HG02571 (cell line): ENCODE results near the gene COX7A2.
A peak's percentile ranks its signal among the peaks of the same experiment; 100 is the strongest.

Source experiments
- ATAC-seq: cut with Tn5 transposase; IDR thresholded peaks from one replicate; pipeline ENCODE4 v1.9.1; 2021; ENCODE audit warnings: mild to moderate bottlenecking, moderate library complexity; ENCODE audit not compliant: unreplicated experiment

The COX7A2 gene

GRCh38 chr6:75268988-75269354 is 25.4 kb upstream of the COX7A2 start:
- no peak for ATAC-seq

- no peak for ATAC-seq
Measured at GRCh38 chr6:75268121-75268987, 24.8 kb upstream of the COX7A2 start.

GRCh38 chr6:75267461-75267860 is 23.9 kb upstream of the COX7A2 start:
- ATAC-seq, result no peak

- peak; percentile 61 for ATAC-seq
Measured at GRCh38 chr6:75266716-75267291, 23.2 kb upstream of the COX7A2 start.

- ATAC-seq, result no peak
Measured at GRCh38 chr6:75263401-75263750, 19.8 kb upstream of the COX7A2 start.

- no peak for ATAC-seq
Measured at GRCh38 chr6:75262716-75263400, 19.3 kb upstream of the COX7A2 start.

GRCh38 chr6:75261299-75261698 is 17.7 kb upstream of the COX7A2 start:
- ATAC-seq, result no peak

GRCh38 chr6:75257343-75258087 is 13.9 kb upstream of the COX7A2 start:
- ATAC-seq, result no peak

- no peak for ATAC-seq
Measured at GRCh38 chr6:75250552-75250951, 7.0 kb upstream of the COX7A2 start.

GRCh38 chr6:75249837-75250236 is 6.2 kb upstream of the COX7A2 start:
- ATAC-seq, result no peak

GRCh38 chr6:75246386-75246785 is 2.8 kb upstream of the COX7A2 start:
- ATAC-seq, result no peak

- no peak for ATAC-seq
Measured at GRCh38 chr6:75244063-75244584, 523 bp upstream of the COX7A2 start.

- ATAC-seq, result no peak
Measured at GRCh38 chr6:75236630-75237029, 7.0 kb downstream of the COX7A2 start.

GRCh38 chr6:75235271-75235670 is 8.3 kb downstream of the COX7A2 start:
- ATAC-seq, result no peak

GRCh38 chr6:75234126-75234865 is 9.3 kb downstream of the COX7A2 start:
- ATAC-seq, result no peak

GRCh38 chr6:75233092-75233615 is 10.4 kb downstream of the COX7A2 start:
- no peak for ATAC-seq

GRCh38 chr6:75230484-75231325 is 12.9 kb downstream of the COX7A2 start:
- no peak for ATAC-seq

GRCh38 chr6:75224303-75224926 is 19.2 kb downstream of the COX7A2 start:
- ATAC-seq, result no peak

- ATAC-seq, result no peak
Measured at GRCh38 chr6:75223428-75223827, 20.2 kb downstream of the COX7A2 start.
